Liver (tissue), 9 donors: ENCODE data around the gene AGGF1. TPM values are rescaled to one million over a fixed set of nuclear protein-coding genes. Genes with fewer than 3 reads are reported as not detected.

Source experiments
- DNase-seq: peaks from one replicate; pipeline ENCODE4 v3.0.0-alpha.2; 2017; ENCODE audit warnings: low spot score
- H3K27ac ChIP-seq, 2 donors: one replicate each; pipeline ENCODE4 v1.7.0; 2013; ENCODE audit warnings: inconsistent platforms in 2 of 2, low read length in 2 of 2, control low read depth in 1 of 2, low read depth in 1 of 2, mild to moderate bottlenecking in 1 of 2
- H3K27me3 ChIP-seq, 4 donors: one replicate each; pipeline versions ENCODE4 v1.6.1 to v1.7.0; 2013; ENCODE audit warnings: low read length in 3 of 4, inconsistent platforms in 1 of 4, mild to moderate bottlenecking in 1 of 4, moderate library complexity in 1 of 4; ENCODE audit not compliant: control insufficient read depth in 4 of 4, insufficient read depth in 4 of 4
- H3K36me3 ChIP-seq, 4 donors: one replicate each; pipeline versions ENCODE4 v1.6.1 to v1.7.0; 2013; ENCODE audit warnings: low read length in 3 of 4, mild to moderate bottlenecking in 3 of 4, low read depth in 1 of 4, moderate library complexity in 1 of 4; ENCODE audit not compliant: control insufficient read depth in 4 of 4, insufficient read depth in 3 of 4
- H3K4me1 ChIP-seq, 4 donors: one replicate each; pipeline versions ENCODE4 v1.6.1 to v1.7.0; 2013; ENCODE audit warnings: low read length in 3 of 4, mild to moderate bottlenecking in 3 of 4, moderate library complexity in 1 of 4; ENCODE audit not compliant: control insufficient read depth in 4 of 4, insufficient read depth in 4 of 4
- H3K4me3 ChIP-seq, 3 donors: one replicate each; pipeline versions ENCODE4 v1.6.1 to v1.7.0; 2013; ENCODE audit warnings: low read length in 3 of 3, control low read depth in 1 of 3, low read depth in 1 of 3, mild to moderate bottlenecking in 1 of 3
- H3K9ac ChIP-seq, 2 donors: one replicate each; pipeline ENCODE4 v1.7.0; 2013; ENCODE audit warnings: low read length in 2 of 2, mild to moderate bottlenecking in 2 of 2, moderate library complexity in 2 of 2, control low read depth in 1 of 2, low read depth in 1 of 2
- H3K9me3 ChIP-seq, 4 donors: one replicate each; pipeline versions ENCODE4 v1.6.1 to v1.7.0; 2013; ENCODE audit warnings: low read length in 3 of 4; ENCODE audit not compliant: control insufficient read depth in 4 of 4
- CTCF ChIP-seq: fragments of 150-350 bp; IDR thresholded peaks from 2 replicates; pipeline ENCODE4 v1.5.1; 2017; ENCODE audit warnings: improper control_type of control experiment, low read depth, low read length; ENCODE audit not compliant: missing input control
- EGR1 ChIP-seq, 2 donors: IDR thresholded peaks; 2 replicates each; pipeline ENCODE4 v1.6.1; 2016 to 2018; ENCODE audit warnings: antibody characterized with exemption in 2 of 2, low read depth in 2 of 2
- FOXA1 ChIP-seq: IDR thresholded peaks from 2 replicates; pipeline ENCODE4 v1.6.1; 2016; ENCODE audit warnings: antibody characterized with exemption
- FOXA2 ChIP-seq: IDR thresholded peaks from 2 replicates; pipeline ENCODE4 v1.6.1; 2016; ENCODE audit warnings: antibody characterized with exemption
- GABPA ChIP-seq, 2 donors: IDR thresholded peaks in 1 of 2; conservative IDR thresholded peaks in 1 of 2; 2 replicates each; pipeline ENCODE4 v1.6.1; 2016; ENCODE audit warnings: antibody characterized with exemption in 2 of 2, mild to moderate bottlenecking in 1 of 2, moderate library complexity in 1 of 2
- HNF4A ChIP-seq, 2 donors: conservative IDR thresholded peaks; 2 replicates each; pipeline ENCODE4 v1.6.1; 2016; ENCODE audit warnings: antibody characterized with exemption in 2 of 2, mild to moderate bottlenecking in 2 of 2
- HNF4G ChIP-seq: IDR thresholded peaks from 2 replicates; pipeline ENCODE4 v1.6.1; 2016; ENCODE audit warnings: antibody characterized with exemption
- JUND ChIP-seq, 2 donors: IDR thresholded peaks; 2 replicates each; pipeline ENCODE4 v1.6.1; 2016; ENCODE audit warnings: antibody characterized with exemption in 2 of 2
- MAX ChIP-seq: IDR thresholded peaks from 2 replicates; pipeline ENCODE4 v1.6.1; 2016; ENCODE audit warnings: antibody characterized with exemption
- NR2F2 ChIP-seq: IDR thresholded peaks from 2 replicates; pipeline ENCODE4 v1.6.1; 2016; ENCODE audit warnings: antibody characterized with exemption
- RAD21 ChIP-seq, 2 donors: IDR thresholded peaks; 2 replicates each; pipeline ENCODE4 v1.6.1; 2016; ENCODE audit warnings: antibody characterized with exemption in 2 of 2, mild to moderate bottlenecking in 2 of 2
- RXRA ChIP-seq, 2 donors: IDR thresholded peaks; 2 replicates each; pipeline ENCODE4 v1.6.1; 2017 to 2018; ENCODE audit warnings: antibody characterized with exemption in 2 of 2, mild to moderate bottlenecking in 1 of 2
- SP1 ChIP-seq: IDR thresholded peaks from 2 replicates; pipeline ENCODE4 v1.6.1; 2018; ENCODE audit warnings: antibody characterized with exemption, mild to moderate bottlenecking
- TAF1 ChIP-seq: conservative IDR thresholded peaks from 2 replicates; pipeline ENCODE4 v1.6.1; 2016; ENCODE audit warnings: antibody characterized with exemption, mild to moderate bottlenecking
- YY1 ChIP-seq: IDR thresholded peaks from 2 replicates; pipeline ENCODE4 v1.6.1; 2016; ENCODE audit warnings: antibody characterized with exemption, mild to moderate bottlenecking
- WGBS: extraction: QIAGEN DNeasy Blood & Tissue Kit; methylation state at CpG from one replicate; pipeline ENCODE4 v1.1.7; 2013; 5-methylcytosine and 5-hydroxymethylcytosine counted together
- polyA plus RNA-seq, 2 donors: library from polyadenylated mRNA; stranded (reverse) in 1 of 2; unstranded in 1 of 2; fragments of 200-250 nt in 1 of 2; fragments of >200 nt in 1 of 2; fragmentation: Nextera tagmentation in 1 of 2; extraction: Ambion mirVana in 1 of 2; gene quantifications; one replicate each; pipeline versions ENCODE4 v1.2.1 to v1.2.3, GENCODE V29; 2013 to 2015
- total RNA-seq, 2 donors: library from RNA; depleted of rRNA; stranded (reverse); fragments of >200 nt; gene quantifications; one replicate each; pipeline ENCODE4 v1.2.3, GENCODE V29; 2014
- TF ChIP-seq, protein P1 (sequence below): IDR thresholded peaks from 2 replicates; pipeline ENCODE4 v1.6.1; 2016; ENCODE audit warnings: antibody characterized with exemption
- TF ChIP-seq, protein P2 (sequence below): IDR thresholded peaks from 2 replicates; pipeline ENCODE4 v1.6.1; 2016; ENCODE audit warnings: antibody characterized with exemption, mild to moderate bottlenecking
- TF ChIP-seq, protein P3 (sequence below): IDR thresholded peaks from 2 replicates; pipeline ENCODE4 v1.6.1; 2016; ENCODE audit warnings: antibody characterized with exemption
- donor health status: healthy.
- donor health status: healthy.
- donor health status: healthy.
- donor health status: healthy.
- donor health status: healthy.

The AGGF1 gene
- total and polyA plus RNA-seq, 4 donors, result 7.2 to 16.7 (median 15.1) TPM

- Histone ChIP-seq H3K27me3 (no peaks in the 10 kb centered on the region), H3K4me3 (no peak overlapping the region), H3K9me3 (no peaks in the 10 kb centered on the region), H3K9ac (no peak overlapping the region), H3K27ac (no peak overlapping the region), H3K4me1 (peaks cover 0 to 16% (median 10%) of the 10 kb centered on the region in 4 donors), H3K36me3 (no peaks in the 10 kb centered on the region)
- WGBS, result 69% methylated on average over 1 of the region's 1 CpG
- TF ChIP-seq HNF4G, result no peak
- TF ChIP-seq YY1, result no peak
- TF ChIP-seq HNF4A (conservative IDR thresholded peaks at IDR 0.05), result no peak
- TF ChIP-seq FOXA2, result no peak
- no peak for TF ChIP-seq SP1
- TF ChIP-seq RAD21 (IDR thresholded peaks at IDR 0.05), result no peak
- TF ChIP-seq, protein P1, sequence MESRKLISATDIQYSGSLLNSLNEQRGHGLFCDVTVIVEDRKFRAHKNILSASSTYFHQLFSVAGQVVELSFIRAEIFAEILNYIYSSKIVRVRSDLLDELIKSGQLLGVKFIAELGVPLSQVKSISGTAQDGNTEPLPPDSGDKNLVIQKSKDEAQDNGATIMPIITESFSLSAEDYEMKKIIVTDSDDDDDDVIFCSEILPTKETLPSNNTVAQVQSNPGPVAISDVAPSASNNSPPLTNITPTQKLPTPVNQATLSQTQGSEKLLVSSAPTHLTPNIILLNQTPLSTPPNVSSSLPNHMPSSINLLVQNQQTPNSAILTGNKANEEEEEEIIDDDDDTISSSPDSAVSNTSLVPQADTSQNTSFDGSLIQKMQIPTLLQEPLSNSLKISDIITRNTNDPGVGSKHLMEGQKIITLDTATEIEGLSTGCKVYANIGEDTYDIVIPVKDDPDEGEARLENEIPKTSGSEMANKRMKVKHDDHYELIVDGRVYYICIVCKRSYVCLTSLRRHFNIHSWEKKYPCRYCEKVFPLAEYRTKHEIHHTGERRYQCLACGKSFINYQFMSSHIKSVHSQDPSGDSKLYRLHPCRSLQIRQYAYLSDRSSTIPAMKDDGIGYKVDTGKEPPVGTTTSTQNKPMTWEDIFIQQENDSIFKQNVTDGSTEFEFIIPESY, result no peak
- TF ChIP-seq EGR1 (IDR thresholded peaks at IDR 0.05; ENCODE audit: low read depth in 2 of 2), result no peak
- DNase-seq, result no peak
Measured at GRCh38 chr5:77024490-77024889, 5.7 kb upstream of the AGGF1 start.

DNA sequence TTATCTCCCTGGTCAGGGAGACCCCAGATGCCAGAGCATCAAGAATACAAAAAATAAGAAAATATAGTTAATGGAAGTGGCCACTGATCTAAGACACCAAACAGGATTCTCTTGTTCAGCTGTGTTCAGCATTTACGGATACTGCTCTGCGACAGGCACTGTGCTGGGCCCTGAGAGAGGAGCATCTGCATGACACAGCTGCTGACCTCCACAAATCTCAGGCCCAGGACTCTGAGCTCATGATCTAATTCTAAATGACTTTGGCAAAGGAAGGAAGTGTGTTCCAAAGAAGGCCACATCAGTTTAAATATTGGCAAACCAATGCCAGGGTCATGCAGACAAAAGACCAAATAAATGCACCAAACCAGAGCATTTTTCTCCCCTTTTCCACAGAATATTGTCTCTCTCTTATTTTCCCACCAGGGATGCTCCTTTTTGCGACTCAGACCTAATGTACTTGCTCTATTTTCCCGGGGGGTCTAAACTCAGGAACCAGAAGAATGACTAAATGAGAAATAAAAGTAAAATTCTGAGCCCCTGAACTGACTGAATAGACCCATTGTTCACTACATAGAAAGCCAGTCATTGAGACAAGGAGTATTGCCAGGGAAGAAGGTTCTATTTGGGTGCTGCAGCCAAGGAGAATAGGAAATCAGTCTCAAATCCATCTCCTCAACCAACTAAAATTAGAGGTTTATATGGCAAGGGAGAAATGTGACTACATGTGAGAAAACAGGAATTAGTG is 1.4 kb upstream of the AGGF1 start:
- TF ChIP-seq FOXA2 (no peak), NR2F2 (no peak), YY1 (no peak), JUND (IDR thresholded peaks at IDR 0.05) (no peak), MAX (no peak), TAF1 (no peak), SP1 (no peak), RXRA (IDR thresholded peaks at IDR 0.05) (no peak), HNF4A (conservative IDR thresholded peaks at IDR 0.05) (no peak), RAD21 (IDR thresholded peaks at IDR 0.05) (no peak), CTCF (no peak), FOXA1 (no peak), EGR1 (IDR thresholded peaks at IDR 0.05; ENCODE audit: low read depth in 2 of 2) (no peak), GABPA (IDR thresholded peaks at IDR 0.05 in 1 of 2, conservative IDR thresholded peaks at IDR 0.05 in 1 of 2) (no peak)
- TF ChIP-seq, protein P1, result no peak
- TF ChIP-seq, protein P2, sequence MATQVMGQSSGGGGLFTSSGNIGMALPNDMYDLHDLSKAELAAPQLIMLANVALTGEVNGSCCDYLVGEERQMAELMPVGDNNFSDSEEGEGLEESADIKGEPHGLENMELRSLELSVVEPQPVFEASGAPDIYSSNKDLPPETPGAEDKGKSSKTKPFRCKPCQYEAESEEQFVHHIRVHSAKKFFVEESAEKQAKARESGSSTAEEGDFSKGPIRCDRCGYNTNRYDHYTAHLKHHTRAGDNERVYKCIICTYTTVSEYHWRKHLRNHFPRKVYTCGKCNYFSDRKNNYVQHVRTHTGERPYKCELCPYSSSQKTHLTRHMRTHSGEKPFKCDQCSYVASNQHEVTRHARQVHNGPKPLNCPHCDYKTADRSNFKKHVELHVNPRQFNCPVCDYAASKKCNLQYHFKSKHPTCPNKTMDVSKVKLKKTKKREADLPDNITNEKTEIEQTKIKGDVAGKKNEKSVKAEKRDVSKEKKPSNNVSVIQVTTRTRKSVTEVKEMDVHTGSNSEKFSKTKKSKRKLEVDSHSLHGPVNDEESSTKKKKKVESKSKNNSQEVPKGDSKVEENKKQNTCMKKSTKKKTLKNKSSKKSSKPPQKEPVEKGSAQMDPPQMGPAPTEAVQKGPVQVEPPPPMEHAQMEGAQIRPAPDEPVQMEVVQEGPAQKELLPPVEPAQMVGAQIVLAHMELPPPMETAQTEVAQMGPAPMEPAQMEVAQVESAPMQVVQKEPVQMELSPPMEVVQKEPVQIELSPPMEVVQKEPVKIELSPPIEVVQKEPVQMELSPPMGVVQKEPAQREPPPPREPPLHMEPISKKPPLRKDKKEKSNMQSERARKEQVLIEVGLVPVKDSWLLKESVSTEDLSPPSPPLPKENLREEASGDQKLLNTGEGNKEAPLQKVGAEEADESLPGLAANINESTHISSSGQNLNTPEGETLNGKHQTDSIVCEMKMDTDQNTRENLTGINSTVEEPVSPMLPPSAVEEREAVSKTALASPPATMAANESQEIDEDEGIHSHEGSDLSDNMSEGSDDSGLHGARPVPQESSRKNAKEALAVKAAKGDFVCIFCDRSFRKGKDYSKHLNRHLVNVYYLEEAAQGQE, result no peak
- TF ChIP-seq, protein P3, sequence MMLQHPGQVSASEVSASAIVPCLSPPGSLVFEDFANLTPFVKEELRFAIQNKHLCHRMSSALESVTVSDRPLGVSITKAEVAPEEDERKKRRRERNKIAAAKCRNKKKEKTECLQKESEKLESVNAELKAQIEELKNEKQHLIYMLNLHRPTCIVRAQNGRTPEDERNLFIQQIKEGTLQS, result no peak
- 98% methylated on average over 4 of the region's 4 CpGs for WGBS
- no peaks in the 10 kb centered on the region for H3K9me3 ChIP-seq

More for the DNA sequence above, 1.4 kb upstream of the AGGF1 start:
- H3K4me1 ChIP-seq, result peaks cover 7 to 28% (median 15%) of the 10 kb centered on the region in 4 donors
- H3K27ac ChIP-seq, result no peak overlapping the region
- DNase-seq, result no peak
- H3K4me3 ChIP-seq, result no peak overlapping the region
- no peaks in the 10 kb centered on the region for H3K27me3 ChIP-seq
- H3K9ac ChIP-seq, result no peak overlapping the region
- H3K36me3 ChIP-seq, result no peaks in the 10 kb centered on the region
